Left cardiac atrium (tissue), 4 donors: ENCODE measurements around the gene MST1R. TPM values are rescaled to one million over a fixed set of nuclear protein-coding genes. Genes with fewer than 3 reads are reported as not detected.
A peak's percentile ranks its signal among the peaks of the same experiment; 100 is the strongest.

Experiments used
- ATAC-seq, 2 donors: fragments of 200-7000 bp; cut with Tn5 transposase; one replicate each; pipeline ENCODE4 v1.9.1; 2020; ENCODE audit warnings: mild to moderate bottlenecking in 2 of 2, moderate library complexity in 2 of 2
- DNase-seq: peaks from one replicate; pipeline ENCODE4 v3.0.0-alpha.2; 2020
- intact Hi-C, 2 donors: fragments of 100-400 bp; cut with DNase I; formaldehyde crosslinking; loops; one replicate each; pipeline versions ENCODE4 v1.14.1 to v1.15.1; 2022 to 2023
- total RNA-seq, 2 donors: library from RNA; stranded (reverse); fragmentation: NEBNext Ultra II Directional; extraction: Animal tissue kit (Norgen Biotek cat#: 25700); gene quantifications; one replicate each; pipeline ENCODE4 v1.2.1, GENCODE V29; 2021
- donor health status: DM: no; HTN: yes; CAD: no.
- donor health status: DM: no; HTN: yes; CAD: no; lungs with severe emphysema.
- donor health status: DM: yes; HTN: yes; CAD: no.
- donor health status: Dilated cardiomyopathy.

MST1R gene
- total RNA-seq, 2 donors from 2014 or later, result 1.7 to 1.8 TPM

DNA sequence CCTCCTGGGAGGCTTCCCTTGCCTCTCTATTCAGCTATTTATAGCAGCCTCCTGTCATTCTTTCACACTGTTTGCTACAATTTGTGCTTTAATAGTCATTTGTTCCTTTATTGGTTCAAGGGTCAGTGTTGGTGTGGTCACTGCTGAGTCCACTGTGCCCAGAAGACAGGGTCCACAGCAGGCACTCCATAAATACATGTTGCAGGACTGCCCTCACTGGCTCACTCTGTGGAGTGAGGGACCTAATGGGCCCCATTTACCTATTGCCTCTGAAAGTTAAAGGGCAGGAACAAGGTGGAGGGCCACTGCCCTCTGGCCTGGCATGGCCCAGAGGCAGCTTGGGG lies 16.8 kb downstream of the MST1R start:
- intact Hi-C loops, result no loop called here
- DNase-seq (no peak), ATAC-seq (no peak)

DNA sequence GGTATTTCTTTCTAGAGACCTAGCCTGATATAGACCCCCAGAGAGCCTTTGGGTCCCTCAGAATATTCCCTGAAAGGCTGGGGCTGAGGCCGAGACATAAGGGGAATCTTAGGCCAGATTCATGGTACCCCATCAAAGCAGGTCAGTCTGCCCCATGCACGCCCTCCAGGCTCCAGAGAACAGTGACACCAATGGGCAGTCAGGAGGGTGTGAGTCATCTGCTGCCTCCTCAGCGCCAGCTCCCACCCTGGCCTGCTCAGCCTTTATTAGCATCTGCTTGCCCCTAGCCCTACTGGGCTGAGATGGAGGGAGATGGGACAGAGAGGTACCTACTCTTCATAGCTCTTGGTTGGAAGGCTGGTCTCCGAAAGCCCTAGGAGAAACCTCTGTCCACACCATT lies 19.7 kb downstream of the MST1R start:
- ATAC-seq, result peak in 1 of 2 donors; percentile 31
- no peak for DNase-seq
- intact Hi-C loops, result no loop called here

DNA sequence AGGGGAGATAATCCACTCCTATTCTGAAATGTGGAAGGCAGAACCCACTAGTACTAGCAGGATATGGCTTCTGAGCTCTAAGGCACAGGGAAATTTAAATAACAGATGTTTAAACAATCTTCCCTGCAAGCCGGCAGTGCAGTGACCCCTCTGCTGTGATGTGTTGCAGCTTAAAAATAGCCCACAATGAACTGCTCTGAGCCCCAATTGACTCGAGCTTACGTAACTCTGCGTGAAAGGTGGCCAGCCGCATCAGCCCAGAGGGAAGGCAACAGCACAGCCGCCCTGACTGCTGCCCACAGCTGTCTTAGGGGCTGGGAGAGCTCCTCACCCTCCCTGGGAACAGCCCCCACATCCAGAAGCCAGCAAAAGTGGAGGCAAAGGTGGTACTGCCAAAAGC lies 21.5 kb downstream of the MST1R start:
- DNase-seq (no peak), ATAC-seq (peak; percentile 51 to 75)
- intact Hi-C loops, result no loop called here

DNA sequence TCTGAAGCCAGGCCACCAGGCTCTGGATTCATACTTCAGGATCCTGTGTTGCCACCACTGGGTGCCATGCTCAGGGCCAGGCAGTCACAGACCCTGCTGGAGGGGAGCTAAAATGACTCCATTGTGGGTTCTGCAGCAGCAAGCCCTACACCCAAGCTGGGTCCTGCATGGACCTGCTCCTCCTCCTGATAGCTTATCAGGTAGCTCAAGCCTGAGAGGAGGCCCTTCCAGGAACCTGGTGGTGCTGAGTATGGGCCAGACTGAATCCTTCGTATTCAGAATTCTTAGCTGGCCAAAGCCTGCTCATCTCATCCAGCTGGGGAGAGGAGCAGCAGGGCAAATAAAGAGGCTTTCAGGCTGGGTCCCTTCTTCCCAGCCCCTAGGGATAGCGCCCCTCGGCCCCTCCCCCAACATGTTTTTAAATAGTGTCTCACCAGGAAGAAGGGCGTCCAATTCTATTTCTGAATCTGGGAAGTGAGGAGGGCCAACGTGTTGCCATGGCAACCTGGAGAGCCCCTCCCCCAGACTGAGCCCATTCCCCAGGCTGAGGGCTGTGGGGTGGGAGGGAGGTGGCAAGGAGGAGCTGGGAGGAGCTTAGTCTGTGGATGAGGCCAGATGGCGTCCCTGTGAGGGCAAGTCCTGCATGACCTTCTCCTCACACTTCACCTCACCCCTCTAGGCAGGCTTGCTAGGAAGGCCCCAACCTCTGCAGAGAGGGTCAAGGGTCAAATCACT lies 22.9 kb downstream of the MST1R start:
- DNase-seq (no peak), ATAC-seq (peak in 1 of 2 donors; percentile 36)
- intact Hi-C loops, result no loop called here

DNA sequence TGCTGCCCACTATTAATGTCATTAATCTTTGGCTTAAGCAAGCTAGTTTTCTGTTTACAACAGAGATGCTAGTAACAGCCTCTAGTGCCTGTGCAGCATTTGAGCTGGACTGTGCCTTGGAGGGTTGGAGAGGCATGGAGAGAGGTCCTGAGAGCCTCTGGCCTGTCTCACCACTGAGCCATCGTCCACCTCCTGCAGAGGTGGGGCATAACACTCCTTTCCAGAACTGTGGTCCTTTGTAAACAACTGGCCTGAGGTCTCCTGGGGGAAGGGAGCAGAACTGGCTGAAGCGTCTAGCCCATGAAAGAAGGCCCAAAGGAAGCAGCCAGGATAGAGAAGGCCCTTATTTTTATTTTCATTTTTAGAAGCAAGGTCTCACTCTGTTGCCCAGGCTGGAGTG lies 24.0 kb downstream of the MST1R start:
- no peak for ATAC-seq
- DNase-seq, result no peak
- intact Hi-C loops, result no loop called here

DNA sequence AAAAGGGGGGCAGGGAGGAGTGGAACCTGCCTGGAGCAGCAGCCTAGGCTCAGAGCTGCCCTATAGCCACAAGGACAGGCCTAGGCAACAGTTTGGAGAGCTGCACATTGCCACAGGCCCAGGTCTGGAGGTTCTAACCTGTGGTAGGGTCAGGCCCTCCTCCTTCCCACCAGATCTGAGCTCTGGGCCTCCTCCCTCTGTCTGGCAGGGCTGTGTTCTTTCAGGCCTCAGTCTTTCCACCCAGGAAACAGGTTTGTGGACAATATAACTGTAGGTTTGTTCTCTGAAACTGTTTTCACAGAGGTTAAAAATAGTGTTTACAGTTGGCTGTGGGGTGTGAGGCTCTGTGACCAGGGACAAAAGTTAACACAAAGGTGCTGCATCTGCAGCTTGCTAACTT lies 25.0 kb downstream of the MST1R start:
- DNase-seq (no peak), ATAC-seq (no peak)
- intact Hi-C loops, result no loop called here

DNA sequence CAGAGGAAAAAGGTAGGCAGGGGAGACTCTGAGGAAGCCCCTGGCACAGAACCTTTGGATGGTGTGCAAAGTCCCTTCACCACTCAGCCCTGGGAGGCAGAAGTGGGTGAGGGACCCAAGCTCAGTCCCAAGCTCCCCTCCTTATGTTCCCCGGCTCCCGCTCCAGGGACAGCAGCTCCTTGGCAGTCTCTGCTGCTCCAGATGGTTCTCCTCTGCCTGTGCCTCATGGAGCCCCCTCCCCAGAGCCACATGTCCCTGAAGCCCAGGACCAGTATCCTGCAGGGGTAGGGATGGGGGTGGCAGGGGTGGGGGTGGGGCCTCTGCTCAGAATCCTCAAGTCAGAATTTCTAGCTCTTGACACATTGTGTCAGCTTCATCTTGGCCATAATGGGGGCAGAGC lies 26.0 kb downstream of the MST1R start:
- ATAC-seq (no peak), DNase-seq (no peak)
- intact Hi-C loops, result no loop called here

DNA sequence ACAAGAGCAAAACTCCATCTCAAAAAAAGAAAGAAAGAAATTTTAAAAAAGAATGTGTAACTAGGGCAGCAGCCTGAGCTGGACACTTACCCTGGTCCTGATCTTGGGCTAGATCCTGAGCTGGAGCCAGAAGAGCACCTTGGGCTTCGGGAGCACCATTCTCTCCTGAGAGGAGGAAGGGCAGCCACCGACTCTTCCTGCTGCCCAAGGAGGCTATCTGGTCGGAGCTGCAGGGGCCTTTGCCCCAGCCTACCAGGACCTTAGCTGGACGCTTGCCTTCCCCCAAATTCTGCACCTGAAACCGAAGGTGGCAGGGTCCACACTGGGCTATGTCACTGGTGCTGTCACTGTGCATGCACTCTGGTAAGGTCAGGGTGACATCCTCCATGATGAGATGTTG lies 27.1 kb downstream of the MST1R start:
- intact Hi-C loops, result no loop called here
- DNase-seq, result no peak
- ATAC-seq, result no peak

DNA sequence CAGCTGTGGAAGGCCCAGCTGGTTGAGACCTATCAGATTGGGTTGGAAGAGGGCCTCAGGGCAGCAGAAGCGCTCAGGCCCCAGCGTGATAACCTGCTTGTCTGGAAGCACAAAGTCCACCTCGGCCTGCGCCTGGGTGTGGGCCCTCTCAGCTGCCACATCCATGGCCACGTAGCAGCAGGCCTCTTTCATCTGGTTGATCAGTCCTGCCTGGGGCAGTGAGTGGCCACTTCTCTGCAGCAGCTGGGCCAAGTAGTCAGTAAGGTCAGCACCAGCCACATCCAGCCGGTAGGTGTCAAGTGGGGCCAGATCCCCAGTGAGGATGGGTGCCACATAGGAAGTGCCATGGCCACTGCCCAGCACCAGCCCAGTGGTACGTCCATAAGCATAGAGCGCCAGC lies 30.1 kb downstream of the MST1R start:
- ATAC-seq, result no peak
- intact Hi-C loops, result no loop called here
- no peak for DNase-seq

DNA sequence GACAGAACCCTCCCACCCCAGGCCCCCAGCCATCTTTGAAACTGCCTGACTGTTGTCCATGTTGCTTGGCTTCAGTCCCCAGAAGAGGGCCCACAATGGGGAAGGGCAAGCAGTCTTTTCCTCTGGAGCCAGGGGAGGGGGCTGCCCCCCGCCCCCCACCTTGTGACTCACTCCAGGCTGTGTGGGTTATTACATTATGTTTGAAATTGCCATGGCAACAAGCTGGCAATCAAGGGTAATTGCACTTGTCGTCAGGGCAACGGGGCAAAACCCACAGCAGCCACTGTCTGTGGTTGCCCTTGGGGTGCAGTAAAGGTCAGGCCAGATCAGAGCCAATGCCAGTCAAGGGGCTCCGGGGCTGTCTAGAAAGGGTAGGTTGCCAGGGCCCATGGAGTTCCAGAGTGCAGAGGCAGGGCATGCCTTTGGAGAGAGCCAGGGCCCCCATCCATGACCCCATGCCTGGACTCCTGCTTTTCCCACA lies 30.8 kb downstream of the MST1R start:
- intact Hi-C loops, result no loop called here
- ATAC-seq, result no peak
- no peak for DNase-seq

DNA sequence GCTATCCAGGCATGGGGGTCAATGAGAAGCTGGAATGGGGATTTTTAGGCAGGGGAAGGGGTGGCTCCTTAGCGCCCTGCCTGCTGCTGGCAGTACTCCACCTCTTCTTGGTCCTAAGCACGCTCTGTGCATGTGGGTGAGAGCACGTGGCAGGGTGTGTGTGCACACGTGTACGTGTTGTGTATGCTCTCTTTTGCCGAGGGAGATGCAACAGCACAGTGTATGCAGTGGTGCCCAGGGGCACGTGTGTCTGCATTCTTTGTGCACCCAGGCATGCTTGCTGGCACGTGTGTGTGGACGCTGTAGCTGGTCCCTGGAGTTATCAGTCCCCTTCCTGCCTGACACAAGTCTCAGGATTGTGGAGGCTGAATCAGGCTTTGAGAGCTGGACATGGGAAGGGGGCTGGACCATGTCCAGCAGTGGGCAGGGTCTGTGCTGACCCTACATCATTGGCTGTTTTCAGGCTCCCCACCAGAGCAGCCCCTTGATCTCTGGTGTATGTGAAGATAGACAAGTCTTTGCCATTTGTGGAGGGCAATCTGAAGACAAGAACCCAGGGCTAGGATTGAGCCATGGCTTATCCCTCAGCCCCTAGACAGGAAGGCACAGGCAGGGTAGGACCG lies 32.0 kb downstream of the MST1R start:
- no peak for DNase-seq
- no peak for ATAC-seq
- intact Hi-C loops, result no loop called here

DNA sequence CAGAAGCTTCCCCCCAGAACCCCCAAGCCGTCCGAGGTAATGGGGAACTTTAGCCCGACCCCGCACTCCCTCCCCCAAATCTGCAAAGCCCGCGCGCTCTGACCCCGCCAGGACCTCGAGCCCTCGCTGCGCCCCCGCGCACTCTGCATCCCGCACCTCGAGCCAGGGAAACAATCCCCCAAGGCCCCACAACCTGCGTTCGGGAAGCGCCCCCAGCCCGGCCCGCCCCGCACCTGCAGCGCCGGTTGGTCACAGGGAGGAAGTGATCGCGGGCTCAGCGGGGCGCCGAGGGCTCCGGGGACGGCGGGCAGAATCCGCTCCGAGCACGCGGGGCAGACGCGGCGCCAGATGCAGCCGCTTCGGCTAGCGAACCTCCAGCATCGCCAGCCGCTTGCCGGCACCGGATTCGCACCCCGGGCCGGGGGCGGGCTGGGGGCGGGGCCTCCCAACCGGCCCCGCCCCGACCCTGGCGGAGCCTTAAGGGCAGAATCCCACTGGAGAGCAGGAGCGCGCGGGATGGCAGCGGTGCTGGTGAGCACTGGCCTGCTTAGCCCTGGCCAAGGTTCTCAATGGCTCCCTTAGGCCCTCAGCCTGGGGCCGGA lies 34.0 kb downstream of the MST1R start, which contains the start of gene CAMKV:
CAMKV (minus strand) TSS at position 382 of the 602 bp plus-strand sequence. CDS start 7,518 bp downstream, outside the sequence.
- no peak for DNase-seq
- intact Hi-C loops, result no loop called here
- ATAC-seq, result peak in 1 of 2 donors; percentile 28

DNA sequence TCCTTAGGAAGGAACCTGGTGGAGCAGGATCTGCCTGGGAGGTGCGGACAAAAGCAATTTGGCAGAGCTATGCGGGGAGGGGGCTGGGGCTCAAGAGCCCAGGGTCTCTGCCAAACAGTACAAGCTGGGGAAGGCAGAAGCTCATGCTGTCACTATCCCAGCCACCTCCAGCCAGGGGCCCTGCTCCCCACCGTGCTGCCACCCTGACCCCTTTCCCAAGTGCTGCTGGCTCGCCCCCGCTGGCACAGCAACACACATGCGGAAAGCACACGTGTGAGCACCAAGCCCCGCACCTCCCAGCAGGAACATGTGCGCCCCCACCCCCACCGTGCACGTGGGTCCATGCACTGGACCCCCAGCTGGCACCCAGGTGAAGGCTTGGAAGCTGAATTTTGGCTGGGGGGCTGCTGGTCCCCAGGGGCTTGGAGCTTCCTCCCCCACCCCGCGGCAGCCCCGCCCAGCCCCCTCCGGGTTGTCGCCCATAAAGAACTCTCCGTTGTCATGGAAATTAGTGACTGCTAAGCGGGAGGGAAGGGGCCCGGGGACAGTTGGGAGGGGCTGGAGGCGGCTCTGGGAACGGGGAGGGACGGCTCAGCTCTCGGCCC lies 34.7 kb downstream of the MST1R start:
- intact Hi-C loops, result no loop called here

DNA sequence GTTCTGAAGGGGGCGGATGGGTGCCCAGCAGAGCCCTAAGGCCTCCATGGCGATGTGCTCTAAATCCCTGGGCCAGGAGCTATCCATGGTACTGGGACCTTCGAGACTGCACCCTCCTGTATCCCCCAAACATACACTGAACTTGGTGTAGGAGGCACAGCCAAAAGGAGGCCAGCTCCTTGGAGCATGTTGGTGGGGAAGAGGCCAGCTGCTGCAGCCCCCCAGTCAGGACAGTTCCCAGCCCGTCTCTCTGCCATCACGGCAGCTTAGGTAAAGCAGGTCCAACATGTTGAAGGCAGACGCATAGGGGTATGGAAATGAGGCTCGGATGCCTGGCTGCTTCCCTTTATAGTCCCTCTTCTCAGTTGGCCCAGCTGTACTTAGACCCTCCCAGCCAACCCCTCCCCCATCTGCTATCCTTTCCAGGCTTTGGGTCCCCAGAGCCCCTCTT lies 35.8 kb downstream of the MST1R start:
- intact Hi-C loops, result no loop called here
- no peak for DNase-seq
- no peak for ATAC-seq

More for the DNA sequence above, 34.7 kb downstream of the MST1R start:
- DNase-seq (no peak), ATAC-seq (no peak)

DNA sequence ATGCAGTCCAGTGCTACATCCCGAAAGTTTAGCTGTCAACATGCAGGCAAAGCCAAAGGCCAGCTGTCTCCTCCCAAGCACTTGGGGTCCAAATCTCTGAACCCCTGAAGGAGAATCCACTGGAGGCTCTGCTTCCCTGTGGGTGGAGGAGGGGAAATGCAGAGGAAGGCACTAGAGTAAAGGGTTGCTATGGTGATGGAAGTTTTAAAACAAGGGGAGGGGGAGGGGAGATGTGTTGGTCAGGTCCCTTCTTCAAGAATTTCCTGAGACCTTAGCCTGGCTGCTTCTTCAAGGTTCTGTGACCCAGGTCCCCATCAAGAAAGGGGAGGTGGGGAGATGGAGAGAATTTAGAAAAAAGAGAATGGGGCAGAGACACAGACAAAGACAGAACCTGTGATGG lies 36.3 kb downstream of the MST1R start:
- DNase-seq (no peak), ATAC-seq (no peak)
- intact Hi-C loops, result no loop called here

DNA sequence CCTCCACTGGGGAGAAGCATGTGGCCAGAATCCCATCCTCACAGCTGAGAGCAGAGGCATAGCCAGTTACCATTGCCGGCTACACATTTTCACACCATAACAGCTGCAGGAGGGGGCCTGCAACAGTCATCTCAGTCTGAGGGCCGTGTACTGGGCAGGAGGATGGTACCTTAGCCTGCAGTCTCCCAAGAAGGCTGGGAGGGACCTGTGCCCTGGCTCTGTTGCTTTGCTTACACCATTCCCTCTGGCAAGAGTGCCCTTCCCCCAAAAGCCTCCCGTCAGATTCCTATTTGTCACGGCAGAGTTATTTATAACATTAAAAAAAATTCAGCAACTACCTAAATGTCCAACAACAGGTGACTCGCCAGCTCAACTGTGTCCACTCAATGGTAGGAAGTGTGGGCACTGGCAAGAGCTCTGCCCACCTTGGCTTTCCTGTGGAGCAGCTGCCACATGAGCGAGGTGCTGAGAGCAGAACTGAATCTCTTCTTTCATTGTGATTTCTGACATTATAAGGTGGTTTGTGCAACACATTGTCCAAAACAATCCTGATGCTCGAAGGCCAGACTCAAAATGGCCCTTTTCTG lies 38.4 kb downstream of the MST1R start:
- ATAC-seq (no peak), DNase-seq (no peak)
- intact Hi-C loops, result no loop called here

DNA sequence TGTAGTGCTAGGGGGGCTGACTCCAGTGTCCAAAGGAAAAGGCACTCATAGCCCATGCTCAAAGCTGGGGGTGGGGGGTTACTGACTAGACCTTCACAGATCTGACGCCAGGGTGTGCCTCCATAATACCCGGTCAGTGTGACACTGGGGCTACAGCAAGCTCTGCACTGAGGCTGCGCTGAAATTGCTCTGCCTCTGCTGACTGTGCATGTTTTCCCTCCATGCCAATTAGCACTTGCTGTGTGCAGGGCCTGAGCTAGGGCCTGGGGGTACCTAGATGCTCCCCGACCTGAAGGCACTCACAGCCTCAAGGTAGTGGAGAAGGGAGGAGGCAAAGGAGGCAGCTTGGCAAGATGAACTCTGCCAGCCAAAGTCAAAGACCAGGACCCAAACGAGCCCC lies 39.2 kb downstream of the MST1R start:
- DNase-seq (no peak), ATAC-seq (no peak)

DNA sequence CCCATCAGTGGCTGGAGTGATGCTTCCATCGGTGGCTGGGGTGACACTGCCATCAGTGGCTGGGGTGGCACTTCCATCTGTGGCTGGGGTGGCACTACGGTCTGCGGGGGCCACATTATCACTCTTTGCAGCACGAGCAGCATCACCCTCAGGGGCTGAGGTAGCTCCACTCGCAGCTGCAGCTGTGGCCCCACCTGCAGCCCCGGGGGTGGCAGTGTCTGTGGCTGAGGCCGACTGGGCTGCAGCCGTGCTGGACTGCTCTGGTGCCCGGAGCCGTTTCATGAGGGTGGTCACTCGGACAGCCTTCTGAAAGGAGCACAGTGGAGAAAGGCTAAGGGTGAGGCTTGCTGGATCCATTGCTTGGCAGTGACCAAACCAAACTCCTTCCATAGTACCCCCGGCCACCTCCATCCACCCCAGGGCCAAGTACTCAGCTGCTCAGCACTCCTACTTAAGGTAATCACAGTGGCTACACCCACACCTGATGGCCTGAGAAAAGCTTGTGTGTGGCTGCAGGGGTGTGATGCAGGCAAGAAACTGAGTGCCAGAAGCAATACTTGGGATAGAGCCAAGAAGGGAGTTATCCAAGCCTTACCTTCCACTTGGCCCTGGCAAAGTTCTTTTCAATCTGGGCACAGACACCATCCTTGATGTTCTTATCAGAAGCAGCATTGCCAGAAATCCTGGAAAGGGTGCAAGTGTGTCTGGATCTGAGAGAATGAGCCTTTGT lies 43.9 kb downstream of the MST1R start:
- intact Hi-C loops, result no loop called here
- ATAC-seq (no peak), DNase-seq (no peak)

More for the DNA sequence above, 39.2 kb downstream of the MST1R start:
- intact Hi-C loops, result no loop called here
